ENCODE data around the gene DDIAS. TPM values are rescaled to one million over a fixed set of nuclear protein-coding genes. Genes with fewer than 3 reads are reported as not detected.

Gene DDIAS
- 15.5 to 22.0 TPM (median 20.1 TPM) in 5 replicates for total RNA-seq (2022; extraction: Qiagen RNA extraction; ENCODE audit: low read depth)

GRCh38 chr11:82901165-82901921 is at the start of gene DDIAS:
DDIAS (plus strand) TSS chr11:82901736; CDS start chr11:82914739, 13,003 bp downstream.

GRCh38 chr11:82900277-82901164 is 1.0 kb upstream of the DDIAS start, which contains the start of gene PRCP:
PRCP (minus strand) TSS chr11:82900430; CDS start chr11:82900402, 28 bp downstream.

Other genes starting within 250 kb of the DDIAS start
- 0.02 to 0.05 TPM (median 0.04 TPM) in 4 of 5 replicates, not detected in the other for gene FAM181B, start 167.9 kb upstream of the DDIAS start, total RNA-seq (2022; extraction: Qiagen RNA extraction; ENCODE audit: low read depth)
- gene PRCP, start 1.3 kb upstream of the DDIAS start, total RNA-seq (2022; extraction: Qiagen RNA extraction; ENCODE audit: low read depth) = 46.4 to 55.5 TPM (median 51.1 TPM) in 5 replicates
- gene RAB30, start 170.2 kb downstream of the DDIAS start, total RNA-seq (2022; extraction: Qiagen RNA extraction; ENCODE audit: low read depth) = 6.1 to 8.8 TPM (median 6.8 TPM) in 5 replicates